H1 (cell line): Measurements from ENCODE around the gene INPP5A. TPM values are rescaled to one million over a fixed set of nuclear protein-coding genes. Genes with fewer than 3 reads are reported as not detected.

Source experiments
- CBX8 ChIP-seq: fragments of 300-800, 300-1000 bp; sonication (generic); IDR thresholded peaks from 2 replicates; pipeline ENCODE4 v1.7.1; 2016; ENCODE audit warnings: low read depth, low read length, borderline replicate concordance
- EZH2 ChIP-seq: fragments of 200-600 bp; sonication (generic); IDR thresholded peaks from 2 replicates; pipeline ENCODE4 v1.7.1; 2012; ENCODE audit warnings: low read depth, mild to moderate bottlenecking, moderate library complexity, low read length, inconsistent platforms; ENCODE audit not compliant: severe bottlenecking
- SAP30 ChIP-seq: fragments of 300-600 bp; sonication (generic); IDR thresholded peaks from 2 replicates; pipeline ENCODE4 v1.7.1; 2012; ENCODE audit warnings: low read length, moderate library complexity, mild to moderate bottlenecking, inconsistent platforms; ENCODE audit not compliant: insufficient read depth, insufficient replicate concordance
- SP1 ChIP-seq: IDR thresholded peaks from 2 replicates; pipeline ENCODE4 v1.6.1; 2011; ENCODE audit warnings: low read depth, low read length
- TEAD4 ChIP-seq: IDR thresholded peaks from 2 replicates; pipeline ENCODE4 v1.6.1; 2012; ENCODE audit warnings: low read depth, low read length, inconsistent platforms, mixed read lengths
- polyA plus RNA-seq, 7 experiments: library from polyadenylated mRNA; depleted of rRNA in 3 of 7; stranded (reverse) in 5 of 7; unstranded in 2 of 7; fragments of >200 nt in 5 of 7; fragments of 200-250 nt in 2 of 7; gene quantifications; 1 replicate in 5 of 7; 2 replicates in 1 of 7; 4 replicates in 1 of 7; pipeline versions ENCODE4 v1.2.1 to v1.2.3, GENCODE V29; 2011 to 2013; ENCODE audit warnings: missing spikeins in 2 of 7, mixed read lengths in 2 of 7
- total RNA-seq: library from RNA; stranded (reverse); fragmentation: NEBNext Ultra II Directional; extraction: Animal tissue kit (Norgen Biotek cat#: 25700); gene quantifications from 2 replicates; pipeline ENCODE4 v1.2.1, GENCODE V29; 2021

The INPP5A gene
- total and polyA plus RNA-seq, 2 of the 8 experiments (the other 6 are each of a cell fraction or from before 2014, with no cell fraction given) = 19.7 to 27.5 TPM

GRCh38 chr10:132604686-132605085, 67.1 kb downstream of the INPP5A start (continued):
- TF ChIP-seq SAP30 (no peak), SP1 (no peak), CBX8 (no peak), TEAD4 (no peak), EZH2 (no peak)
- TF ChIP-seq, all 59 proteins: peak for 0
